Colonic mucosa (tissue), 4 donors: ENCODE results near the gene PDGFD. TPM values are rescaled to one million over a fixed set of nuclear protein-coding genes. Genes with fewer than 3 reads are reported as not detected.

Experiments used
- DNase-seq: peaks from one replicate; pipeline ENCODE4 v3.0.0-alpha.2; 2020
- H3K27ac ChIP-seq: fragments of 200-600 bp; one replicate; pipeline ENCODE4 v1.8.0; 2021
- H3K27me3 ChIP-seq: fragments of 200-600 bp; one replicate; pipeline ENCODE4 v1.8.0; 2021
- H3K36me3 ChIP-seq: fragments of 200-600 bp; one replicate; pipeline ENCODE4 v1.8.0; 2021
- H3K4me1 ChIP-seq: fragments of 200-600 bp; one replicate; pipeline ENCODE4 v1.8.0; 2021; ENCODE audit warnings: mild to moderate bottlenecking
- H3K4me3 ChIP-seq: fragments of 200-600 bp; one replicate; pipeline ENCODE4 v1.8.0; 2021
- H3K9ac ChIP-seq, 2 donors: one replicate each; pipeline ENCODE4 v1.7.0; 2013; ENCODE audit warnings: control low read depth in 2 of 2, low read depth in 2 of 2, low read length in 2 of 2
- H3K9me3 ChIP-seq: fragments of 200-600 bp; one replicate; pipeline ENCODE4 v1.8.0; 2021
- CTCF ChIP-seq: fragments of 200-600 bp; IDR thresholded peaks from one replicate; pipeline ENCODE4 v1.8.0; 2022; ENCODE audit warnings: antibody characterized with exemption, mild to moderate bottlenecking
- intact Hi-C: fragments of 100-400 bp; cut with DNase I; formaldehyde crosslinking; loops from one replicate; pipeline ENCODE4 v1.14.1; 2022
- total RNA-seq, 2 donors: library from RNA; stranded (reverse); fragmentation: NEBNext Ultra II Directional in 1 of 2; extraction: Animal tissue kit (Norgen Biotek cat#: 25700) in 1 of 2; gene quantifications; one replicate each; pipeline ENCODE4 v1.2.1, GENCODE V29; 2021
- donor health status: healthy.
- donor health status: DM: no; HTN: no; CAD: no.
- donor health status: DM: no; HTN: no; CAD: no.

Gene PDGFD
- total RNA-seq, 2 donors from 2014 or later = 2.1 to 5.4 TPM

DNA sequence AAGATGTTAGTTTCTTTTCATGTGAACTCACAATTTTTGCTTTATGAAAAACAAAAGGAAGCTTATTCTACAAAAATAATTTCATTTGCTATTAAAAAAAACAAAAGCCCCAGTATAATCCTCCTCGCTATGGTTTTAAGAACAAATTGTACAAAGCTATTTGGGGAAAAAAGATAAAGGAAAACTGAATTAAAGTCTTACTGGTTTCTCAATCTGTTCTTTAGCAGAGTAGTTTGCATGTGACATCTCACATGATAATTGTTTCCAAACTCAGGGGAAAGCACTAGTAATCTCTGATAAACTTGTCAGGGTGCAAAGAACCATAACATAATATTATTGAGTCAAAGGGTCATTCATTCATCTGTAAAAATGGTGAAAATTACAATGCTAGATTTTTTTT is 130.4 kb downstream of the PDGFD start:
- DNase-seq = no peak
- H3K4me1 ChIP-seq = no peaks in the 10 kb centered on the region
- no peak overlapping the region for H3K27ac ChIP-seq
- intact Hi-C loops = no loop called here
- no peak overlapping the region for H3K9ac ChIP-seq
- H3K27me3 ChIP-seq = no peaks in the 10 kb centered on the region
- TF ChIP-seq CTCF = no peak
- H3K9me3 ChIP-seq = no peaks in the 10 kb centered on the region
- no peaks in the 10 kb centered on the region for H3K36me3 ChIP-seq
- H3K4me3 ChIP-seq = no peak overlapping the region

DNA sequence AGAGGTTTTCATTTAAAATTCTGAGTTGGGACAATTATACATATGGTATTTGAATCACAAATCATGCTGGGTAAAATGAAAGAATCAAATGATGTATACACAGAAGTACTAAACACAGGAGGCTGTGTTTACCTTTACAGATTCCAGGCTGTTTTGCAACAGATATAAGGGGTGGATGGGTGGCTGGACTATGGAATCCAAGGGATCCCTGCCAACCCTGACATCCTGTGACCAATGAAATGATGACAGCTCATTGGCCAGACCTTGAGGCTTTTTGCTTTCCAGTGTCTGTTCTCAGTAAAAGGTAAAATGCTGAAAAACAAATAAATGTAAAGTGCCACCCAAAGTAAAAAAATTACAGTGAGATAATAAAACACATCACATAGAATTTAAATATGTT is 130.8 kb downstream of the PDGFD start:
- intact Hi-C loops = no loop called here
- Histone ChIP-seq H3K4me1 (no peaks in the 10 kb centered on the region), H3K9ac (no peak overlapping the region), H3K27me3 (no peaks in the 10 kb centered on the region), H3K9me3 (no peaks in the 10 kb centered on the region), H3K4me3 (no peak overlapping the region), H3K36me3 (no peaks in the 10 kb centered on the region), H3K27ac (no peak overlapping the region)
- no peak for DNase-seq
- no peak for TF ChIP-seq CTCF

DNA sequence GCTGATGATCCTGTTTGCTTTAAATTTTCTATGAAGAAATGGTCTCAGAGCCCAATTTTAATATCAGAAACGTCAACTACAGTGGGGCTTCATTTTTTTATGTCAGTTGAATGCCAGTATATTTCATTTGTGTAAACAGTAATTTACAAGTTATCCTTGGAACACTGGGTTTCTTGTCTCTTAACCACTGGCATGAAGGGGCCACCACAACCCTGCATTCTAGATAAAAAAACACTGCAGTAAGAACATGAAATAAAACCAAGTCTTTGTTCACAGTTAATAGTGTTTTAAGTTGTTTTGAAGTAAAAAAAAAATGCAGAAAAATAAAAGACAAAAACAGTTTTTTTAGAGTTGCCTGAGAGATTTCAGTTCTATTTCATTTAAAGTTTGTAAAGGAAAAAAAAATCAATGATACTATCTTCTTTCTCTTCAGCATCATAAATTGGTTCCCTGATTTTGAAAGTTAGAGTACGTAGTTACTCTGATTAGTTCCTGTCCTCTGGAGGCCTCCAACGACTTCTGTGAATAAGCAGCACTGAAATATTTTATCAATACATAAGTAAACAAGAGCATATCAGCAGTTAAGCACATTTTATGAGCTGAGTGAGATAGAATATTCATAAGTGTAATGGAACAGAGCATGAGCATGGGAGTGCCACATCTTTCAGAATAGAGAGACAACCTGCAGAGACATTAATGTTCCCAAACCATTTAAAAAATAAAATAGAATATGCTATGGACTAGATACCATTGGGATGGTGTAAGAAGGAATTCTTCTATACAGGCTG is 135.3 kb downstream of the PDGFD start:
- intact Hi-C loops = no loop called here
- no peak overlapping the region for H3K4me3 ChIP-seq
- DNase-seq = no peak
- H3K9me3 ChIP-seq = no peaks in the 10 kb centered on the region
- H3K9ac ChIP-seq = no peak overlapping the region
- H3K36me3 ChIP-seq = no peaks in the 10 kb centered on the region
- no peaks in the 10 kb centered on the region for H3K27me3 ChIP-seq
- TF ChIP-seq CTCF = no peak
- no peaks in the 10 kb centered on the region for H3K4me1 ChIP-seq
- no peak overlapping the region for H3K27ac ChIP-seq

GRCh38 chr11:104024572-104024971 is 139.4 kb downstream of the PDGFD start:
- no peak overlapping the region for H3K9ac ChIP-seq
- H3K4me3 ChIP-seq = no peak overlapping the region
- DNase-seq = no peak
- H3K9me3 ChIP-seq = no peaks in the 10 kb centered on the region
- no peaks in the 10 kb centered on the region for H3K27me3 ChIP-seq
- TF ChIP-seq CTCF = no peak
- no peak overlapping the region for H3K27ac ChIP-seq
- no peaks in the 10 kb centered on the region for H3K4me1 ChIP-seq
- no peaks in the 10 kb centered on the region for H3K36me3 ChIP-seq
- intact Hi-C loops = no loop called here

GRCh38 chr11:104015649-104016415 is 148.1 kb downstream of the PDGFD start:
- no peaks in the 10 kb centered on the region for H3K4me1 ChIP-seq
- H3K27me3 ChIP-seq = no peaks in the 10 kb centered on the region
- no peak overlapping the region for H3K27ac ChIP-seq
- no peaks in the 10 kb centered on the region for H3K36me3 ChIP-seq
- no peak for DNase-seq
- no peak overlapping the region for H3K9ac ChIP-seq
- H3K9me3 ChIP-seq = no peaks in the 10 kb centered on the region
- no peak for TF ChIP-seq CTCF
- intact Hi-C loops = no loop called here
- H3K4me3 ChIP-seq = no peak overlapping the region
